DOHH2 (cell line): ENCODE data around the gene TMEM37.

ENCODE experiments used
- CTCF ChIP-seq: fragments of 200-600 bp; sonication (generic); IDR thresholded peaks from one replicate; pipeline ENCODE4 v1.5.1; 2014; ENCODE audit warnings: antibody characterized with exemption, mild to moderate bottlenecking, low read depth, low read length; ENCODE audit not compliant: poor library complexity, severe bottlenecking
- EZH2phosphoT487 ChIP-seq: fragments of 200-600 bp; sonication (generic); IDR thresholded peaks from 2 replicates; pipeline ENCODE4 v1.6.1; 2017; ENCODE audit warnings: borderline replicate concordance, mild to moderate bottlenecking, antibody characterized with exemption, low read length, moderate library complexity, mixed read lengths

GRCh38 chr2:119440873-119441272 lies 9.2 kb downstream of the TMEM37 start:
- TF ChIP-seq CTCF (no peak), EZH2phosphoT487 (no peak)
